Epithelial cell of esophagus (primary cell): ENCODE results near the gene FTO.

ENCODE experiments used
- DNase-seq: peaks from one replicate; pipeline ENCODE4 v3.0.0; 2010; ENCODE audit warnings: low read depth
- H3K4me3 ChIP-seq: 2 replicates; pipeline ENCODE4 v1.5.1; 2011; ENCODE audit warnings: mild to moderate bottlenecking, low read length, control low read depth
- TF ChIP-seq, protein P1 (sequence below): IDR thresholded peaks from 2 replicates; pipeline ENCODE4 v1.5.1; 2011; ENCODE audit warnings: low read depth, mild to moderate bottlenecking, low read length, control low read depth, inconsistent platforms; ENCODE audit not compliant: insufficient read depth; ENCODE audit errors: missing control alignments

Gene FTO

DNA sequence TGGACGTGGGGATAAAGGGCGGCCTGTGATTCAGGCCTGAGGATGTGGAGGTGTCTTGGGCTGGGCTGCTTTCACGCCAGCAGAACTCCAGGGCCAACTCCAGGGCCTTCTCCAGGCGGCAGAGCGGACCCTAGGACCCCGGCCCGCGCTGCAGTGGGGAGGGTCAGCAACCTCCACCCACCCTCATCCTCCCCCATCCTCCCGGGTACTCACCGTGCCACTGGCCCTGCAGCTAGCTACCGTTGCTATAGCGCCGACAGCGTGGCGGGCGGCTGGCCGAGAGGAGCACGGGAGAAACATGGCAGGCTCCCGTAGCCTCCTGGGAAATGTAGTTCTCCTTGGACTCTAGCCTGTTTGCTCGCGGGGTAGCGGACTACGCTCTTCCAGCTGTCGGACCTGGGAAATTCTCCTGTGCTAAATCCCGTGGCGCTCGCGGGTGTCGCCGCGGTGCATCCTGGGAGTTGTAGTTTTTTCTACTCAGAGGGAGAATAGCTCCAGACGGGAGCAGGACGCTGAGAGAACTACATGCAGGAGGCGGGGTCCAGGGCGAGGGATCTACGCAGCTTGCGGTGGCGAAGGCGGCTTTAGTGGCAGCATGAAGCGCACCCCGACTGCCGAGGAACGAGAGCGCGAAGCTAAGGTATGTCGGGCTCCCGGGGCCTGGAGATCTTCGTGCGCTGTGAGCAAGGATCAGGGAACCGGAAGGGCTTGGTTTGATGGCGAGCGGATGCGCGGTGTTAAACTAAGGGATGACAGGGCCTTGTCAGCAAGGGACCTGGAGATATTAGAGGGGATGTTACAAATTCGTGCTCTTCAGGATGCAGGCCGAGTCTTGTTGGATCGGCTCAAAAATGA, at the start of gene FTO, which contains the start of gene RPGRIP1L:
Gene FTO, plus strand, starts transcription at position 567 of the 855 bp plus-strand sequence.
Gene RPGRIP1L, minus strand, starts transcription at position 270 of the 855 bp plus-strand sequence. CDS start 3,136 bp downstream, outside the sequence.
- peak; percentile 99 for DNase-seq
- H3K4me3 ChIP-seq: peak within 1 kb of the TSS; percentile 96
- TF ChIP-seq, protein P1, sequence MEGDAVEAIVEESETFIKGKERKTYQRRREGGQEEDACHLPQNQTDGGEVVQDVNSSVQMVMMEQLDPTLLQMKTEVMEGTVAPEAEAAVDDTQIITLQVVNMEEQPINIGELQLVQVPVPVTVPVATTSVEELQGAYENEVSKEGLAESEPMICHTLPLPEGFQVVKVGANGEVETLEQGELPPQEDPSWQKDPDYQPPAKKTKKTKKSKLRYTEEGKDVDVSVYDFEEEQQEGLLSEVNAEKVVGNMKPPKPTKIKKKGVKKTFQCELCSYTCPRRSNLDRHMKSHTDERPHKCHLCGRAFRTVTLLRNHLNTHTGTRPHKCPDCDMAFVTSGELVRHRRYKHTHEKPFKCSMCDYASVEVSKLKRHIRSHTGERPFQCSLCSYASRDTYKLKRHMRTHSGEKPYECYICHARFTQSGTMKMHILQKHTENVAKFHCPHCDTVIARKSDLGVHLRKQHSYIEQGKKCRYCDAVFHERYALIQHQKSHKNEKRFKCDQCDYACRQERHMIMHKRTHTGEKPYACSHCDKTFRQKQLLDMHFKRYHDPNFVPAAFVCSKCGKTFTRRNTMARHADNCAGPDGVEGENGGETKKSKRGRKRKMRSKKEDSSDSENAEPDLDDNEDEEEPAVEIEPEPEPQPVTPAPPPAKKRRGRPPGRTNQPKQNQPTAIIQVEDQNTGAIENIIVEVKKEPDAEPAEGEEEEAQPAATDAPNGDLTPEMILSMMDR: no peak

DNA sequence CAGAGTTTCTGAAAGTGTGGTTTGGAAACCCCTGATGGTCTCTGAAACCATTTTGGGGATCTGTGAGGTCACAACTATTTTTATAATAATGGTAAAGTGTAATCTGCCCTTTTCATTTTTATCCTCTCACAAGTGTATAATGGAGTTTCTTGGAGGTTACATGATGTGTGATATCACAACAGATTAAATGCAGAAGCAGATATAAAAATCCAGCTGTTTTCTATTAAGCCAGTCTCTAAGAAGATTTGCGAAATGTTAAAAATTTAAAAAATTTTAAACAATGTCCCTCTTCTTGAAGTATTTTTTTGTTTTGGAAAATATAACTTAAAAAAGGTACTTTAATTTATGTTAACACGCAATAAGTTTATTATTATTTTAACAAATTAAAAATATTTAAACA, 49.0 kb upstream of the FTO start:
- H3K4me3 ChIP-seq: no peak overlapping the region
- TF ChIP-seq, protein P1: no peak
- no peak for DNase-seq

DNA sequence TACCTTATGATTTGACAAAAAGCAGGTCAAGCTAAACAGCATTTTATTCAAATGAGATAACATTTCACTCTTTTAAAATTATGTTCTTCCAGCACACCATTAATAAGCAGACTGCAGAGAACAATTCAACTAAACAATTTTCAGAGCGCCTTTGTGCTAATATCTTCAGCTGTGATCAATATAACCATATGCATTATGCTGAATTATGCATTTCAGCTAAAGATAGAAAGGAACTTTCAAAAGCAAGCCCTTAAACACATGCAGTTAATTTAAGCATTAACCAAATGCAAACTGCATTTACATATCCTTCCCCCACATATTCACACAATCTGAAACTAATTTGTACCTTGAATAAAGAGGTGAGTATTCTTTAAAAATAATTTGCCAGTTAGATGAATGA, 41.9 kb upstream of the FTO start:
- DNase-seq: no peak
- TF ChIP-seq, protein P1: no peak
- H3K4me3 ChIP-seq: no peak overlapping the region

DNA sequence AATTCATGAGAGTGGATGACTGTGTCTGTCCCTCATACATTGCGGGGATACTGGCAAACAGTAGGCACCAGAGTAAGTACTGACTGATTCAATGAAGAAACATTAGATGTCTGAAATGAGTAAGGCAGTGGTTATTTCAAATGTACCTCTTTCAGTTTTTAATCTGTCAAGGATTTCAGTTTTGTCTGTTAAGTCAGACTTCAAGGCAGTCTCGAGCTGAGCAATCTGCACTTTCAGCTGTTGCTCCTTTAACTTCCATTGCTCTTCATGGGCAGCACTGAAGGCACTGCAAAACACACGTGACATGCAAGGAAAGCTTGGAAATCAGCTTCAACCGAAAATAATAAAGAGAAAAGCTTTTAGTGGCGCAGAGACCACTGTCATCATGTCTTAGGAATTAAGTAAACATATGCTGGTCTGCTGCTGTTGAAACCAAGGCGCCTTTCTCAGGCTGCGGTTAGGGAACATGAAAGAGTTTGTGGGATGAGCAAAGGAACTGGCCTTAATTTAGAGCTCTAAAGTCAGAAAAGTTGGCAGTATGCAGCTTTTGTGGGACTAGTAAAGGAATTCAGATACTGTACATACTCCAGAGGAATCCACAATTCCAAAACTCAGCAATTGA, 39.1 kb upstream of the FTO start:
- TF ChIP-seq, protein P1: no peak
- peak; percentile 13 for DNase-seq
- H3K4me3 ChIP-seq: no peak overlapping the region

DNA sequence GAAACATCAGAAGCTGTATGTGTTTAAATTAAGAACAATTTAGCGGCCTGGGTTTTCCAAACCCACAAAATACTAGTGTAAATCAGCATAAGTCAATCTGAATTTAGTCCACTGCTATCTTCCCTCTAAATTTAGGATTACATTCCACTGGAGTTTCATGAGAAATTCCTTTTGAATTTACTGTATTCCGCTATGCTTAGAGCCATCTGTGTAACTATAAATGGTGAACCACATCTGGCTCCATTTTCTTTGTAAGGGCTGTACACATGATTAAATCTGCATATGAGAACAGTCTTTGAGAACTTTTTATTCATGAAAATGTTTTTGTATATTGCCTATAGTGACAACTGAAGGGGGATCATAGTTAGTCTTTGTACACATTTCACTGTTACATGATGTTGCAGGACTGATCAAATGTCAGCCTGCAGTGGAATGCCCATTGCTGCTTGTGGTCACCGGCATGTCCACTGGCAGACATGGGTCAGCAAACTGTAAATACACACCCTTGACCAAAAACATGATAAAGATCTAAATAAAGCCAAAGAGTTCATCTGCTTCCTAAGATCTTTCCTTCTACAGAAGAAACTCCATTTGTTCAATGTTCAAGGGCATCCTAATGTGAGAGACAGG, 37.1 kb upstream of the FTO start:
- no peak overlapping the region for H3K4me3 ChIP-seq
- TF ChIP-seq, protein P1: no peak
- DNase-seq: no peak

DNA sequence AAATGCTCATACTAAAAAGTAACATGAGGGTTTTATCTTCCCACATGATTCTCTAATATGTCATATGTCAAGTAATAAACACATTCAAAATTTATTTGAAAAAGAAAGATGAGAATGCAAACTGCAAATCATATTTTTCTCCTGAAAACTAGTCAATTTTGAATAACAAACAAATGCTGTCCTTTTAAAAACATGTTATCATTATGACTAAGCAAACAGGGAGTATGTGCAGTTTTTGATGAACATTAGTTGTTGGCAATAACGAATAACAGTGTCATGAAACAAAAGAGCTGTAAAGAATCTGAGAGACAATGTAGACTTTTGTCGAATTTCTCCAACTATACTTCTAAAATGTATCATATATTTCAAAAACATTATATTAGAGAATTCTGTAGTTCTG, 35.1 kb upstream of the FTO start:
- no peak for DNase-seq
- TF ChIP-seq, protein P1: no peak

More for the DNA sequence above, 35.1 kb upstream of the FTO start:
- no peak overlapping the region for H3K4me3 ChIP-seq
